Measurements from ENCODE around the gene HS2ST1.

- TF ChIP-seq MAX (IDR thresholded peaks at IDR 0.05): no peak
- TF ChIP-seq, protein P1, sequence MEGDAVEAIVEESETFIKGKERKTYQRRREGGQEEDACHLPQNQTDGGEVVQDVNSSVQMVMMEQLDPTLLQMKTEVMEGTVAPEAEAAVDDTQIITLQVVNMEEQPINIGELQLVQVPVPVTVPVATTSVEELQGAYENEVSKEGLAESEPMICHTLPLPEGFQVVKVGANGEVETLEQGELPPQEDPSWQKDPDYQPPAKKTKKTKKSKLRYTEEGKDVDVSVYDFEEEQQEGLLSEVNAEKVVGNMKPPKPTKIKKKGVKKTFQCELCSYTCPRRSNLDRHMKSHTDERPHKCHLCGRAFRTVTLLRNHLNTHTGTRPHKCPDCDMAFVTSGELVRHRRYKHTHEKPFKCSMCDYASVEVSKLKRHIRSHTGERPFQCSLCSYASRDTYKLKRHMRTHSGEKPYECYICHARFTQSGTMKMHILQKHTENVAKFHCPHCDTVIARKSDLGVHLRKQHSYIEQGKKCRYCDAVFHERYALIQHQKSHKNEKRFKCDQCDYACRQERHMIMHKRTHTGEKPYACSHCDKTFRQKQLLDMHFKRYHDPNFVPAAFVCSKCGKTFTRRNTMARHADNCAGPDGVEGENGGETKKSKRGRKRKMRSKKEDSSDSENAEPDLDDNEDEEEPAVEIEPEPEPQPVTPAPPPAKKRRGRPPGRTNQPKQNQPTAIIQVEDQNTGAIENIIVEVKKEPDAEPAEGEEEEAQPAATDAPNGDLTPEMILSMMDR (IDR thresholded peaks at IDR 0.05): no peak
- TF ChIP-seq, protein P2, sequence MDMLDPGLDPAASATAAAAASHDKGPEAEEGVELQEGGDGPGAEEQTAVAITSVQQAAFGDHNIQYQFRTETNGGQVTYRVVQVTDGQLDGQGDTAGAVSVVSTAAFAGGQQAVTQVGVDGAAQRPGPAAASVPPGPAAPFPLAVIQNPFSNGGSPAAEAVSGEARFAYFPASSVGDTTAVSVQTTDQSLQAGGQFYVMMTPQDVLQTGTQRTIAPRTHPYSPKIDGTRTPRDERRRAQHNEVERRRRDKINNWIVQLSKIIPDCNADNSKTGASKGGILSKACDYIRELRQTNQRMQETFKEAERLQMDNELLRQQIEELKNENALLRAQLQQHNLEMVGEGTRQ (IDR thresholded peaks at IDR 0.05): no peak
- TF ChIP-seq HEYL (CRISPR knock-in tag; IDR thresholded peaks at IDR 0.05): no peak
- TF ChIP-seq CBX8 (IDR thresholded peaks at IDR 0.05): no peak
- TF ChIP-seq, protein P3, sequence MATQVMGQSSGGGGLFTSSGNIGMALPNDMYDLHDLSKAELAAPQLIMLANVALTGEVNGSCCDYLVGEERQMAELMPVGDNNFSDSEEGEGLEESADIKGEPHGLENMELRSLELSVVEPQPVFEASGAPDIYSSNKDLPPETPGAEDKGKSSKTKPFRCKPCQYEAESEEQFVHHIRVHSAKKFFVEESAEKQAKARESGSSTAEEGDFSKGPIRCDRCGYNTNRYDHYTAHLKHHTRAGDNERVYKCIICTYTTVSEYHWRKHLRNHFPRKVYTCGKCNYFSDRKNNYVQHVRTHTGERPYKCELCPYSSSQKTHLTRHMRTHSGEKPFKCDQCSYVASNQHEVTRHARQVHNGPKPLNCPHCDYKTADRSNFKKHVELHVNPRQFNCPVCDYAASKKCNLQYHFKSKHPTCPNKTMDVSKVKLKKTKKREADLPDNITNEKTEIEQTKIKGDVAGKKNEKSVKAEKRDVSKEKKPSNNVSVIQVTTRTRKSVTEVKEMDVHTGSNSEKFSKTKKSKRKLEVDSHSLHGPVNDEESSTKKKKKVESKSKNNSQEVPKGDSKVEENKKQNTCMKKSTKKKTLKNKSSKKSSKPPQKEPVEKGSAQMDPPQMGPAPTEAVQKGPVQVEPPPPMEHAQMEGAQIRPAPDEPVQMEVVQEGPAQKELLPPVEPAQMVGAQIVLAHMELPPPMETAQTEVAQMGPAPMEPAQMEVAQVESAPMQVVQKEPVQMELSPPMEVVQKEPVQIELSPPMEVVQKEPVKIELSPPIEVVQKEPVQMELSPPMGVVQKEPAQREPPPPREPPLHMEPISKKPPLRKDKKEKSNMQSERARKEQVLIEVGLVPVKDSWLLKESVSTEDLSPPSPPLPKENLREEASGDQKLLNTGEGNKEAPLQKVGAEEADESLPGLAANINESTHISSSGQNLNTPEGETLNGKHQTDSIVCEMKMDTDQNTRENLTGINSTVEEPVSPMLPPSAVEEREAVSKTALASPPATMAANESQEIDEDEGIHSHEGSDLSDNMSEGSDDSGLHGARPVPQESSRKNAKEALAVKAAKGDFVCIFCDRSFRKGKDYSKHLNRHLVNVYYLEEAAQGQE (IDR thresholded peaks at IDR 0.05): no peak
These were observed 159.8 kb downstream of the HS2ST1 start for GRCh38 chr1:87074001-87074795.
